GM12865 (cell line): ENCODE results near the gene CYTH1.

Experiments used
- DNase-seq: peaks from one replicate; pipeline ENCODE4 v3.0.0; 2010; ENCODE audit warnings: low read depth
- H3K4me3 ChIP-seq: 2 replicates; pipeline ENCODE4 v1.5.1; 2011; ENCODE audit warnings: mild to moderate bottlenecking, low read depth, low read length, control low read depth
- TF ChIP-seq, protein P1 (sequence below): IDR thresholded peaks from 2 replicates; pipeline ENCODE4 v1.5.1; 2011; ENCODE audit warnings: low read length, control low read depth, low read depth, inconsistent platforms; ENCODE audit not compliant: insufficient read depth; ENCODE audit errors: missing control alignments

The CYTH1 gene

DNA sequence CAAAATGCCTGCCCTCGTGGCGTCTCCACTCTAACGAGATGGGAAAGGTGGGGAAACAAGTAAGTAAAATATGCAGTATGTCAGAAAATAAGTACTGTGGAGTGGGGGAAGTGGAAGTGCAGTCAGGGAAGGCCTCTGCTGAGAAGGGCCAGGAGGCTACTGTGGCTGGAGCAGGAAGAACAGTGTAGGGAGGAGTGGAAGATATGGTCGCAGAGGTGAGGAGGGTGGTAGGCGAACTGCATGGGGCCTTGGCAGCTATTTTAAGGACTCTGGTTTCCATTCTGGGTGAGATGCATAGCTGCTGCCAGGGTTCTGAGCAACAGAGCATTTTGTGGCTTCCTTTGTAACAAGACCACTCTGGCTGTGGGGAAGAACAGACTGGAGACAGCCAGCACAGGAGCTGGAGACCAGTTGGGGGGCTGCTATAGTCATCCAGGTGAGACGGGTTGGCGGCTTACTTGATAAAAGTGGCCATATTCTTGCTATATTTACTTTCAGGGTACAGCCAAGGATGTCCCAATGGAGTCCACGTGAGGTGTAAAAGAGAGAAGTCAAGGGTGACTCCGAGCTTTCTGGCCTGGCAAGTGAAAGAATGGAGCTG is 42.6 kb downstream of the CYTH1 start:
- H3K4me3 ChIP-seq: peak overlapping the region; percentile 51
- DNase-seq: peak; percentile 86
- TF ChIP-seq, protein P1, sequence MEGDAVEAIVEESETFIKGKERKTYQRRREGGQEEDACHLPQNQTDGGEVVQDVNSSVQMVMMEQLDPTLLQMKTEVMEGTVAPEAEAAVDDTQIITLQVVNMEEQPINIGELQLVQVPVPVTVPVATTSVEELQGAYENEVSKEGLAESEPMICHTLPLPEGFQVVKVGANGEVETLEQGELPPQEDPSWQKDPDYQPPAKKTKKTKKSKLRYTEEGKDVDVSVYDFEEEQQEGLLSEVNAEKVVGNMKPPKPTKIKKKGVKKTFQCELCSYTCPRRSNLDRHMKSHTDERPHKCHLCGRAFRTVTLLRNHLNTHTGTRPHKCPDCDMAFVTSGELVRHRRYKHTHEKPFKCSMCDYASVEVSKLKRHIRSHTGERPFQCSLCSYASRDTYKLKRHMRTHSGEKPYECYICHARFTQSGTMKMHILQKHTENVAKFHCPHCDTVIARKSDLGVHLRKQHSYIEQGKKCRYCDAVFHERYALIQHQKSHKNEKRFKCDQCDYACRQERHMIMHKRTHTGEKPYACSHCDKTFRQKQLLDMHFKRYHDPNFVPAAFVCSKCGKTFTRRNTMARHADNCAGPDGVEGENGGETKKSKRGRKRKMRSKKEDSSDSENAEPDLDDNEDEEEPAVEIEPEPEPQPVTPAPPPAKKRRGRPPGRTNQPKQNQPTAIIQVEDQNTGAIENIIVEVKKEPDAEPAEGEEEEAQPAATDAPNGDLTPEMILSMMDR: no peak

DNA sequence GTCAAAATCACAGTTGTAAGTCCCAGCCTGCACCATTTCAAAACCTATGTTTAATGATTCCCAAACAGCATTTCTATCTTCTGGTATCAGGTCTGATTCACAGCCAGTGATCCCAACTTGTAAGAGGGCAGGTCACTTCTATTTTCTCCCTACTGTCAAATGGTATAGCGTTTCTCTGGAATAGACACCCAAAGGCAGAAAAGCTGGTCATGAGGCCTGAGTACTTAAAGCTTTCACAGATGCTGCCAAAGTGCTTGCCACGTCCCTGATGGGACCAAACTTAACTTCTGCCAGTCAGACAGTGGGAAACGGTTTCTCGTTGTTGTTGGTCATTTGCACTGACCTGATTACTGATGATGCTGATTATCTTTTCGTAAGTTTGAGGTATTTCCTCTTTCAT is 43.4 kb downstream of the CYTH1 start:
- H3K4me3 ChIP-seq: no peak overlapping the region
- no peak for DNase-seq
- TF ChIP-seq, protein P1: no peak

DNA sequence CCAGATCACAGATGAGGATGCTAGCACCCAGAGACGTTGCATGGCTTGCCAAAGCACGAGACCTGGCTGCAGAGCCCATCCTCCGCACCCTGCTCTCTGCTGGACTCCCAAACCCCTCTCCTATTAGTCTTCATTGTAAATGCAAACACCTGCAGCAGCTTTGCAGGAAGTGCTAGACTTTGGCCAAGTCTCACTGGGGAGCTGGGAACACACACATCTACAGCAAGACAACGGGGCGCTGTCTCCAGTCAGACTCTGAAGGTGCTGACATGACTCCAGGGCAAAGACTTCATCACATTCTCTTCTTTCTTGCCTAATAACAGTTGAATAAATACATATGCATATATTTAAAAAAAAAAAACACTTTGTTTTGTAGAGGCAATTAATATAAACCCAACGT is 43.8 kb downstream of the CYTH1 start:
- DNase-seq: no peak
- TF ChIP-seq, protein P1: no peak
- H3K4me3 ChIP-seq: no peak overlapping the region

DNA sequence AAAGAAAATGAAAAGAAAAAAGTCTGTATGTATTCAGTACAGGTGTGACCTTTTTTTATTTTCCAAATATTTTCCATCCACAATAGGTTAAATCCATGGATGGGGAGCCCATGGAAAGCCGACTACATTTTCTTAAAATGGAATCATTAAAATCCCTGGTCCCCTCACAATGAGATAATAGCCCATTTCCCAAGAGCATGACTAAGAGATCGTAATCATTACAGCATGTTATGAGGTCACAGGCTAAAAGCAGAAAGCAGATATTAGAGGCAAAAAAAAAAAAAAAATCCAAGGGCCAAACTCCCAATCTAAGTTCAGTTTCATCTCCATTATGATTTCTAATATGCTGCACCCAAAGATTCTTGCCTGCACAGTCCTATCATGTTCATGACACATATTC is 44.7 kb downstream of the CYTH1 start:
- DNase-seq: no peak
- peak overlapping the region; percentile 89 for H3K4me3 ChIP-seq
- TF ChIP-seq, protein P1: no peak

DNA sequence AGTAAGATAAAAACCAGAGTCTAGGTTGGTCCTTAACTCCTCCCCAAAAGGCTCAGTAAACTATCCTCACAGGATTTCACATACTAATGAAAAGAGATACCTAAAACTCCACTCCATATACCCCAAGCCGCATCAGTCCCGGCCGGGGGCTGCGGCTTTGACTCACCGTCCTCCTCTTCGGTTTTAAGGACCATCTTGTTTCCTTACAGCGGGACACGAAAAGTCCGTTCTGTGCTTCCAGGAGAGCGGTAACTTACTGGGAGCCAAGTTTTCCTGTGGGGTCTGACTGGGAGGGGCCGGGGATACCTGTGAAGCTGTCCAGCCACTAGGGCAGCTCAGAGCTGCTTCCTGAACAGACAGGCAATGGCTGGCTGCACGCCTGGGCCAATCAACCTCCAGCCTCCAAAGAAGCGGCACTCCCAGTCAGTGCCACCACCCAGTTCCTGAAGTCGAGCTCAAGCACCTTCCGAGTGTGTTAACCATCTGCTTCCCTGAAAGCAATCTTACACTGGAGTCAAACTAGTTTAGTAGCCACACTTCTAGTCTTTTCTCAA is 45.5 kb downstream of the CYTH1 start:
- H3K4me3 ChIP-seq: peak overlapping the region; percentile 89
- peak; percentile 93 for DNase-seq
- TF ChIP-seq, protein P1: peak; percentile 17

DNA sequence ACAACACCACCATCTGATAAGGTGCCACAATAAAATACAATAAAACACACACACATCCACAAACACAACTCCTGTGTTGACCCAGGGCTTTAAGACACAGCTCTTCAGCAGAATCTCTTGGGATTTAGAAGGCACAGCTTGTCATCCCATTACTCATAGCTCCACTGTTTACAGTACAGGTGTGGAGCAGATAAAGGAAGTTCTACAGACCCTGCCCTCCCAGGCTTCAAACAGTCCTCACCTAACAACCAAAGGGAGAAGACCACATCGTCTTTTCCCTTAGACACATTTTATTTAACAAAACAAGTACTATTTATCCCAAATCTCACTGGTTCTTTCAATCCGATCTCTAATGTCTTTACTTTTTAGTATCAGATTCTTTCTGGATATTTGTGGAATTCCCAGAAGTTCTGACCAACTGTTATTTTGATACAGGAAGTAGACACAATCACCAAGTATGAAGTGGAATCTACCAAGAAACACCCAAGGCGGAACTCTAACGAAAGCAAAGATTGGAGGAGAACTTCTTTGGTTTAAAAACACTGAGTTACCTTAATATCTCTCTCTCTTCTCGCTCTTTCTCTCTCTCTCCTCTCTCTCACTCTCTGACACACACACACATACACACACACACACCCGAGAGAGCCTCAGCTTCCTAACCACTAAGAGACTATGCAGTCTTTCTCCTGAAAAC is 46.1 kb downstream of the CYTH1 start:
- H3K4me3 ChIP-seq: peak overlapping the region; percentile 89
- DNase-seq: peak; percentile 47
- TF ChIP-seq, protein P1: no peak
